LNCAP (cell line): ENCODE results near the gene PI4KB.

Experiments used
- TF ChIP-seq, protein P1 (sequence below): fragments of 450-650 bp; IDR thresholded peaks from 2 replicates; pipeline ENCODE4 v1.5.1; 2017; ENCODE audit warnings: mild to moderate bottlenecking

PI4KB gene

DNA sequence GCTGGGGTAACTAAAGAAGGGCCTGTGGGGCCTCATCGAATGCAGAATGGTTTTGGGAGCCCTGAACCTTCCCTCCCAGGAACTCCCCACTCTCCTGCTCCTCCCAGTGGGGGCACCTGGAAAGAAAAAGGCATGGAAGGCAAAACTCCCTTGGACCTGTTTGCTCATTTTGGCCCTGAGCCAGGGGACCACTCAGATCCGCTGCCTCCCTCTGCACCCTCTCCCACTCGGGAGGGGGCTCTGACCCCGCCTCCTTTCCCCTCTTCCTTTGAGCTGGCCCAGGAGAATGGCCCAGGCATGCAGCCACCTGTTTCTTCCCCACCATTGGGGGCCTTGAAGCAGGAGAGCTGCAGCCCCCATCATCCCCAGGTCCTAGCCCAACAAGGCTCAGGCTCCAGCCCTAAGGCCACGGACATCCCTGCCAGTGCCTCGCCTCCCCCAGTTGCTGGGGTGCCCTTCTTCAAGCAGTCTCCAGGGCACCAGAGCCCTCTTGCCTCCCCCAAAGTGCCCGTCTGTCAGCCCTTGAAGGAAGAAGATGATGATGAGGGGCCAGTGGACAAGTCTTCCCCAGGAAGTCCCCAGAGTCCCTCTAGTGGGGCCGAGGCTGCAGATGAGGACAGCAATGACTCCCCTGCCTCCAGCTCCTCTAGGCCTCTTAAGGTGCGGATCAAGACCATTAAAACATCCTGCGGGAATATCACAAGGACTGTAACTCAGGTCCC is 40.4 kb downstream of the PI4KB start:
- TF ChIP-seq, protein P1, sequence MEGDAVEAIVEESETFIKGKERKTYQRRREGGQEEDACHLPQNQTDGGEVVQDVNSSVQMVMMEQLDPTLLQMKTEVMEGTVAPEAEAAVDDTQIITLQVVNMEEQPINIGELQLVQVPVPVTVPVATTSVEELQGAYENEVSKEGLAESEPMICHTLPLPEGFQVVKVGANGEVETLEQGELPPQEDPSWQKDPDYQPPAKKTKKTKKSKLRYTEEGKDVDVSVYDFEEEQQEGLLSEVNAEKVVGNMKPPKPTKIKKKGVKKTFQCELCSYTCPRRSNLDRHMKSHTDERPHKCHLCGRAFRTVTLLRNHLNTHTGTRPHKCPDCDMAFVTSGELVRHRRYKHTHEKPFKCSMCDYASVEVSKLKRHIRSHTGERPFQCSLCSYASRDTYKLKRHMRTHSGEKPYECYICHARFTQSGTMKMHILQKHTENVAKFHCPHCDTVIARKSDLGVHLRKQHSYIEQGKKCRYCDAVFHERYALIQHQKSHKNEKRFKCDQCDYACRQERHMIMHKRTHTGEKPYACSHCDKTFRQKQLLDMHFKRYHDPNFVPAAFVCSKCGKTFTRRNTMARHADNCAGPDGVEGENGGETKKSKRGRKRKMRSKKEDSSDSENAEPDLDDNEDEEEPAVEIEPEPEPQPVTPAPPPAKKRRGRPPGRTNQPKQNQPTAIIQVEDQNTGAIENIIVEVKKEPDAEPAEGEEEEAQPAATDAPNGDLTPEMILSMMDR: no peak

DNA sequence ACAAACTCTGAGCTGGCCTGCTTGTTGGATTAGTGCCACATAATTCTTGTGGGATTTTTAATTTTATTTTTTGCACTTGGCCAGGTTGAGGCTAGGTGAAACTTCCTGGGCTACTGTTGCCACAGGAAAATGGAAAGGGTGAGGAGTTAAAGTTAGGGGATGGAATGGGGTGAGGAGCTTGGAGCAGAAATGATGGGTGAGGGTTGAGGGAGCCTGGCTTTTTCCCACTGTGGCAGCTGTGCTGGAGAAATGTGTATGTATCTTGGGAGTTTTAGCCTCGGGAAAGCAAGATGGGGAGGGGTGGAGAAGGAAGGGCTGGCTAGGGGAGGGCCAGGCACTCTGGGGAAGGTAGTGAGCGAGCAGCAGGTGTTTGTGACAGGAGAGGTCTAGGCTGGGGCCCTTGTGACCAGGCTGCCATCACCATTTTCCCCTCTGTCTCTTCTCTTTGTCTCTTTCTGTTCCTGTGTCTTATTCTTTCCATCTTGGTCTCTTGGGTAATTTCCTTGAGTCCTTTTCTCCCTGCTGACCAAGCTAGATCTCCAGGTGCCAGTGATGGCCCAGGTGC is 43.1 kb downstream of the PI4KB start:
- TF ChIP-seq, protein P1: no peak

- TF ChIP-seq, protein P1: no peak
Measured at GRCh38 chr1:151282883-151283725, 44.1 kb downstream of the PI4KB start.

GRCh38 chr1:151281969-151282882 is 45.0 kb downstream of the PI4KB start, which contains the start of gene ZNF687:
Gene ZNF687 (plus strand): TSS chr1:151282299. CDS start chr1:151286292, 3,993 bp downstream.
- TF ChIP-seq, protein P1: no peak

GRCh38 chr1:151281225-151281968 is 45.8 kb downstream of the PI4KB start:
- TF ChIP-seq, protein P1: no peak

DNA sequence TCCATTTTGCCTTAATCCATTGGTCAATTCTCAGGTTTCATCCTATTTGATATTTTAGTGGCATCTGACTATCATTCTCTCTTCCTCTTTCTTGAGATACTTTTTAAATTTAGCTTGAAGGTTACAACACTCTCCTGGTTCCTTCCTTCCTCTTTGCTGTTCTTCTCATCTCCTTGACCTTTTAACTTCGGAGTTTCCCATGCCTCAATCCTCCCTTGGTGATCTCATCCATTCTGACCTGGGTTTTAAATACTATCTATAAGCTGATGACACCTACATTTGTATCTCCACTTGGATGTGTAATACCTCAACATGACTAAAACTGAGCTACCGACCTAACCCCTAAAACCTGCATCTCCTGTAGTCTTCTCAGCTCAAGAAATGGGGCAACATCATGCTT is 50.0 kb downstream of the PI4KB start:
- TF ChIP-seq, protein P1: no peak
